GM12872 (cell line): Measurements from ENCODE around the gene SPRYD3.

Experiments used
- TF ChIP-seq, protein P1 (sequence below): IDR thresholded peaks from 3 replicates; pipeline ENCODE4 v1.5.1; 2011; ENCODE audit warnings: low read depth, mild to moderate bottlenecking, low read length, moderate library complexity; ENCODE audit not compliant: insufficient read depth

SPRYD3 gene

GRCh38 chr12:53051881-53052412, 27.2 kb downstream of the SPRYD3 start:
- TF ChIP-seq, protein P1, sequence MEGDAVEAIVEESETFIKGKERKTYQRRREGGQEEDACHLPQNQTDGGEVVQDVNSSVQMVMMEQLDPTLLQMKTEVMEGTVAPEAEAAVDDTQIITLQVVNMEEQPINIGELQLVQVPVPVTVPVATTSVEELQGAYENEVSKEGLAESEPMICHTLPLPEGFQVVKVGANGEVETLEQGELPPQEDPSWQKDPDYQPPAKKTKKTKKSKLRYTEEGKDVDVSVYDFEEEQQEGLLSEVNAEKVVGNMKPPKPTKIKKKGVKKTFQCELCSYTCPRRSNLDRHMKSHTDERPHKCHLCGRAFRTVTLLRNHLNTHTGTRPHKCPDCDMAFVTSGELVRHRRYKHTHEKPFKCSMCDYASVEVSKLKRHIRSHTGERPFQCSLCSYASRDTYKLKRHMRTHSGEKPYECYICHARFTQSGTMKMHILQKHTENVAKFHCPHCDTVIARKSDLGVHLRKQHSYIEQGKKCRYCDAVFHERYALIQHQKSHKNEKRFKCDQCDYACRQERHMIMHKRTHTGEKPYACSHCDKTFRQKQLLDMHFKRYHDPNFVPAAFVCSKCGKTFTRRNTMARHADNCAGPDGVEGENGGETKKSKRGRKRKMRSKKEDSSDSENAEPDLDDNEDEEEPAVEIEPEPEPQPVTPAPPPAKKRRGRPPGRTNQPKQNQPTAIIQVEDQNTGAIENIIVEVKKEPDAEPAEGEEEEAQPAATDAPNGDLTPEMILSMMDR, result no peak

DNA sequence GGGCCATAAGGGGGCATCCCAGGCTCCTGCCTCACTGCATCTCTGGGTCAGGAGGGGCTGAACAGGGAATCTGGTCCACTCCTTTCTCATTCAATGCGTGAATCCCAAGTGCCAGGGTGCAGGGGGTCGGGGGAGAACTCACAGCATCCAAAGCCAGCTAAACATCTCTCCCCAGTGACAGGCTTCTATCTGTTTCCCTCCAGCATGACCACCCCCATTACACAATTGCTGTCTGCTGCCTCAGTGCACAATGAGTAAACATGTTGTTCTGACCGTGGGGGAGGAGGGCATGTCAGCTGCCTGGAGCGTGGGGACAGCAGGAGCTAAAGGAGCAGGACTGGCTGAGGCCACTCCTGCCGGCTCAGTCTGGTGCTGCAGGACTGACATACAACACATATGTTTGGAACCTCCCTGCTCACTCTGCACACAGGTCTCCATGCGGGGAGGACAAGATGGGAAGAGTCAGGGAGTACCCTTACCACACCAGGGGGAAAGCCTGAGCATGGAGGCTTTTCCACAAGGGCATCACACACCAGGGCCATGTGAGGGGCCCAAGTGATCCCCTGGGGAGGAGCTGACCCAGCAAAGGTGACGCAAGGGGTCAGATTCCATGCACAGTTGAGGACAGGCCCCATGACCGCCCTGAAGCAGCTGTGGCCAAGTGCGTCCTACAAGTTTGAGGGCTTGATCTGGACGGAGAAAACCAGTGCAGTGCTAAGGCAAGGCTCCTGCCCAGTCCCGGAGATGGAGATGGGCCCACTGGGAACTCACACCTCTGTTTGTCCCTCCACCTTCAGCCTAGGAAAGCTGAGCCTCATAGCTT, 27.9 kb downstream of the SPRYD3 start:
- TF ChIP-seq, protein P1, result no peak

DNA sequence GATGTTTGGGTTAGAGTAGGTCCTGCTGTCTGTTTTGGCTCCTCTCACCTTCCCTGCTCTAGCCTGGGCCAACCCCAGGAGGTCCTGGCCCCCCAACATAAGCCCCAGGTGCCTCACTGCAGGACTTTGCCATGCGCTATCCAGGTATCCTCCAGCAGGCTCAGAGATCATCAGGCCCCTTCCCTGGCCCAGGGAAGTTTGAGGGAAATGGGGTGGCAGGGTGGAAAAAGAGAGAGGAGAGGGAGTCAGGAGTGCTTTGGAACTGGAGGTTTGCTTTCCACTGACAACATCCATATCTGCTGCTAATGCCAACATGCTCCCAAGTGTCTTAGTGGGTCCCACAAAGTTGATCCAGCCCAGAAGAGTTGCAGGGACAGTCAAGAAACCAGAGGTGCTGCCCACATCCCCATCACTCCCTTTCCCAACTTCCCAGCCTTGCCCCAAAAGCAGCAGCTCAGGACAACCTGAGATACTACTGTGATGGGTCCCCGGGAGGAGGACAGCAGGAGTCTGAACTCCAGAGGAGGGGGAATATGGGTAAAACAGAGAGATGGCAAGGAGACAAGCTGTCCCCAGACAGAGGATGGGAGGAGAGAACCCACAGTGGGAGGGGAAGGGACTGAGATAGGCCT, 28.6 kb downstream of the SPRYD3 start:
- TF ChIP-seq, protein P1, result no peak

DNA sequence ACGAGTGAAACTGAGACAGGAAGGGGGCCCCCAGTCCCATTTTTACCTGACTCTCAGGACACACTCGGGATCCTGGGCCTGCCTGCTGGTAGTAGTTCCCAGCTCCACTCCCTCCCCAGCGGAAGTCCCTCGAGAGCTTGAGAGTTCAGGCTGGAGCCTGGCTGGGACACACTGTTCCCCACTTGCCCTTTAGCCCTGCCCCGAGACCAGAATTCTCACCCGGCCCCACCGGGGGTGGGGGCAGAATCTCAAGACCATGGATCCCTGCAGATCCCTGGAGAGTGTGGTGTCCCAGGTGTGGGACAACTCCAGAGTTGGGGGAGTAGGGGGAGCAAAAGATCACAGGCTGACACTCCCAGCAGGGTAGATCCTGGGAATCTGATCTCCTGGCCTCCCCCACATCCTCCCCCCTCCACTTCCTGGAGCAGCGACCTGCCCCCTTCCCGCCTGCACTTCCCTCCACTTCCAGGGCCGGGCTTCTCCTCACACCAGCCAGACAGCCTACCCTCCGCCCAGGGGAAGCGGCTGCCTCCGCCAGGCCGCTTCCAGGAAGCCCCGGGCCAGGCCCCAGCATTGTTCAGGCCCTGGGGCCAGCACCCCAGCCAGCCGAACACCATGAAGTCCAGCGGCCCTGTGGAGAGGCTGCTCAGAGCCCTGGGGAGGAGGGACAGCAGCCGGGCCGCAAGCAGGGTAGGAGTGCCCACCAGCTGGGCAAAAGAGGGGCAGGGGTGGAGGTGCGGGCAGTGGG, 29.4 kb downstream of the SPRYD3 start, which contains the start of gene TNS2:
TNS2 (plus strand) TSS at position 495 of the 748 bp plus-strand sequence; CDS start at position 616, 121 bp downstream.
- TF ChIP-seq, protein P1, result no peak

- TF ChIP-seq, protein P1, result no peak
These were observed 30.3 kb downstream of the SPRYD3 start for GRCh38 chr12:53048780-53049401.

GRCh38 chr12:53048033-53048779, 31.0 kb downstream of the SPRYD3 start:
- TF ChIP-seq, protein P1, result no peak
